Muscle of arm (tissue), 12 donors: Measurements from ENCODE around the gene CEACAM19. TPM values are rescaled to one million over a fixed set of nuclear protein-coding genes. Genes with fewer than 3 reads are reported as not detected.
A peak's percentile ranks its signal among the peaks of the same experiment; 100 is the strongest.

ENCODE experiments used
- DNase-seq: peaks from one replicate; pipeline ENCODE4 v3.0.0-alpha.2; 2013
- polyA plus RNA-seq, 12 donors: library from polyadenylated mRNA; unstranded; fragments of 120-200 nt; gene quantifications; one replicate each; pipeline ENCODE4 v1.2.1, GENCODE V29; 2013; ENCODE audit not compliant: insufficient read length in 12 of 12

Gene CEACAM19
- polyA plus RNA-seq, 12 donors, result 4.4 to 13.3 (median 8.3) TPM; not detected in 1

DNA sequence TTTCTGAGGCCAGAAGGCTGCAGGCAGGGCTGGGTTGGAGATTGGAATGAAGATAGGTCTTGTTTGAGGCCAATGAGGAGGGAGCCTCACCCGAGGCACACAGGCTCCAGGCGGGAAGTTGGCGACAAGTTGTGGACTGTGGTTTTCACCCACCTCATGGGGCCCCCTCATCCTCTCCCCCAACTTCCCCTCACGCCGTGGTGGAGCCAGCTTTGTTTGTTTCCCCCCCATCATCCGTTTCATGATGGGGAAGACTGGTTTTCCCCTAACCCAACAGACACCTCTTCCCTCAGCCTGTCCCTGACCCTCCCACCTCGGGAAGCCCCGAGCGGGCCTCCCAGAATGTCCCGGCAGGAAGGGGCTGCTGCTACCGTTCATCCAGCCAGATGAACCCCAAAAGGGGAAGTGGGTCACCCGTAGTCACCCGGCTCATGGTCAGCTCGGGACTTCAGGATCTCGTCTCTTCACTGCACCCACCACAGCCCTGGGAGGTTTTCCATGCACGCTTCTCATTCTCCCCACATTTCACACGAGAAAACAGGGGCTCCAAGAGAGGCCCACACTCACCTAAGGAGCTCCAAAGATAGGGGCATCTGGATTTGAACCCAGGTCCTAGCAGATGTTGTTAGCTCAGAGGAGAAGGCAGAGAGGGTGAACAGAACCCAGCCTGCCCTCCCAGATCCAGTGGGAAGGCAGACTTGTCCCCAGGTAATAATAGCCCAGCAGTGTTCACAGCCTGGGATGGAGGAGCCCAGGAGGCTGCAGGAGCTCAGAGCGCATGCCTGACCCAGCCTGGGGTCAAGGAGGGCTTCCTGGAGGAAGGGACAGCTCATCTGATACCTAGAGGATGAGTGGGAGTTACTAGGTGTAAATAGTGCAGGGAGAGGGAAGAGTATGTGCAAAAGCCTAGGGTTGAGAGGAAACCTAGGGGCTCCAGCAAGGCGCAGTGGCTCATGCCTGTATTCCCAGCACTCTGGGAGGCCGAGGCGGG lies 51.1 kb downstream of the CEACAM19 start:
- DNase-seq, result no peak

DNA sequence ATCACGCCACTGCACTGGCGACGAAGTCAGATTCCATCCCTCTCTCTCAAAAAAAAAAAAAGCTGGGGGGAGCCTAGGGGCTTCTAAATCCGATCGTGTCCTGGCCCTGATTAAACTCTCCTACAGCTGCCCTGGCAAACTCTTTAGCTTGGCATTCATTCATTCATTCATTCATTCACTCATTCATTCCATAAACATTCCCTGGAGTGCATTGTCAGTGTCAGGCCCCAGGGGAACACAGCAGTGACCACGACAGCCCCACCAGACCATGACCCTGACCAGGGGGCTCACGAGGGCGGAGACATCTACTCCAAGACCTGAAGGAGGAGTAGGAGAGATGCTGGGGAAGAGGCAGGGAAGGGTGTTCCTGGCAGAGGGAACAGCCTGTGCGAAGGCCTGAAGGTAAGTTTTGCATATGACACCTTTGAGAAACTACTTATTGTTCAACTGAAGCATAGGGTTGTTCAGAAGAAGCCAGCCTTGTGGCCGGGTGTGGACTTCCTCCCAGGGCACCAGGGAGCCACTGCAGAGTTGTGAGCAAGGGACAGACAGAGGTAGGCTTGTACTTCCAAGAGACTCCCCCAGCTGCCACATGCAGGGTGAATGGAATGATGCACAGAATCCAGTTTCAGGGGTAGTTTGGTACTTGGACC lies 52.1 kb downstream of the CEACAM19 start:
- DNase-seq, result no peak

DNA sequence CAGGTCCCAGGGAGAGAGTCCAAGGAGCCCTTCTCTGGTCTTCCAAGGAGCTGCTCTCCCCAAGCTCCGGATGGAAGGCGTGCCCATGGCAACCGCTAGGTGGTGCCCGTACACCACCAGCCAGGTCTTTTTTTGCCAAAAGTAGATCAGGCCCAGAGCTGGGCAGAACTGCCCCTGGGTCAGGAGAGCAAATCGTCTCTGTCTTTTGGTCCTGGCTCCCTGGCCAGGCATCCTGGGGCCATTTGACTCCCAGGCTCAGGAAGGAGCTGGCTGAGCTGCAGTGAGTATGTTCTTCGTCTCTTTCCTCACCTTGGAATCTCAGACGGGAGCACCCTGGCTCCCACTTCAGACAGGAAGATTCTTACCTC lies 52.7 kb downstream of the CEACAM19 start:
- DNase-seq, result peak; percentile 82

DNA sequence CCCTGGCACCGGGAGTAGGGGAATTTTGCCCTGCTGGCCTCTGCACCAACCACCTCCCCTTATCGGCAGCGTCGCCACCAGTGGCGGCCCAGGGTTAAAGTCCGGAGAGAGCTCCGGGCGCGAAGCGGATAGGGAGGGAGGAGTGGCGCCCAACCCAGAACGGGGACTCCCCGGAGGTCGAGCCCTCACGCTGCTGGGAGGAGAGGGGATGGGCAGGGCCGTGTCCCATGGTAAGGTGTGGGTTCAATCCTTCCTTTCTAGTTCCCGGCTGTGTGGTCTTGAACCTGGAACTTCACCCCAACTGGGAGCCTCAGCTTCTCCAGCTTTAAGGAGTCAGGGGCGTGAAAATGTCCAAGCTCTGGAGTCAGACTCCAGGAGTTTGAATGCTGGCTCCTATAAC lies 54.0 kb downstream of the CEACAM19 start:
- DNase-seq, result no peak

DNA sequence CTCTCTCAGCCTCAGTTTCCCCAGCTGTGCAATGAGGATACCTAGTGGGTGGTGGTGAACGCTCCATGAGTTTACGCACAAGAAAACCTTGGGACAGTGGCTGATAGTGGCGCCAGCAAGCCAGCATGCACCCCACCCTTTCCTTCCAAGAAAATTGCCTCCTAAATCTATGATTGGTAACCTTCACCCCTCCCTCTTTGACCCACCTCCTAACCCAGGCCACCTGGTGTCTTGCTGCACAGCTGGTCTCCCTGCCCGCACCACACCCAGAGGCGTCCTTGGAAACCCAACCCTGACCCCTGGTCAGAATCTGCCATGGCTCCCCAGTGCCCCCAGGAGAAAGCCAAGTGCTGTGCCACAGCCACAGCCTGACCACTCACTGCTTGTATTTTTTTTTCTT lies 54.4 kb downstream of the CEACAM19 start:
- DNase-seq, result no peak

DNA sequence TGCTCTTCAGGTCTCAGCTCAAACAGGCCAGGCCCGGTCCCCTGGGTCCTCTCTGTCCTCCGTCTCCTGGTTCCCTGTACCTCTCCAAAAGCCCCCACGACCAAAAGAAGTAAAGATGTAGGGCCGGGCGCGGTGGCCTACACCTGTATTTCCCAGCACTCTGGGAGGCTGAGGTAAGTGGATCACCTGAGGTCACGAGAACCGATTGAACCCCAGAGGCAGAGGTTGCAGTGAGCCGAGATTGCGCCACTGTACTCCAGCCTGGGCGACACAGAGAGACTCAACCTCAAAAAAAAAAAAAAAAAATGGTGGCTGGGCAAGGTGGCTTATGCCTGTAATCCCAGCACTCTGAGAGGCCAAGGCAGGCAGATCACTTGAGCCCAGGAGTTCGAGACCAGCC lies 55.2 kb downstream of the CEACAM19 start:
- DNase-seq, result no peak

DNA sequence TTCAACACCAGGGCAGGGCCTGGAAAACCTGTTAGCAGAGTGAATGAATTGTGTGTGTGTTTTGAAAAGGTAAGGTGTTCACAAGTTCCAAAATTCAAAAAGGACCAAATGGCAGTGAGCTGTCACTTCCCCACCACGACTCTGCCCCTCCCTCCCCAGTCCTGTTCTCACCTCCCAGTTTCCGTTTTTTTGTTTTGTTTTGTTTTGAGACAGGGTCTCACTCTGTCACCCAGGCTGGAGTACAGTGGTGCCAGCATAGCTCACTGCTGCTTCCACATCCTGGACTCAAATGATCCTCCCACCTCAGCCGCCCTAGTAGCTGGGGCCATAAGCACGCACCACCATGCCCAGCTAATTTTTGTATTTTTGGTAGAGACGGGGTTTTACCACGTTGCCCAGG lies 56.9 kb downstream of the CEACAM19 start:
- DNase-seq, result no peak

DNA sequence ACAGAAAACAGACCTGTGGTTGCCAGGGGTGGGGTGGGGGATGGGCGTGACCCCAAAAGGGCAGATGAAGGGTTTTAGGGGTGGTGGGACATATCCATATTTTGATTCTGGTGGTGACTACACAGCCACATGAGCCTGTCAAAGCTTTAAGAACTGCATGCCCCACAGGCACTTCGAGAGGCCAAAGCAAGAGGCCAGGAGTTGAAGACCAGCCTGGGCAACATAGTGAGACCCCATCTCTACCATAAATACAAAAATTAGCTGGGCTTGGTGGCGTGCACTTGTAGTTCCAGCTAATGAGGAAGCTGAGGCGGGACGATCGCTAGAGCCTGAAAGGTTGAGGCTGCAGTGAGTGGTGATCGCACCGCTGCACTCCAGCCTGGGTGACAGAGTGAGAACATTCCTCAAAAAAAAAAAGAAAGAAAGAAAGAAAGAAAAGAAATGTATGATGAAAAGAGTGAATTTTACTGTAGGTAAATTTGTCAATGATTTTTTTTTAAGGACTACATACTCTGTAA lies 58.3 kb downstream of the CEACAM19 start:
- DNase-seq, result no peak

DNA sequence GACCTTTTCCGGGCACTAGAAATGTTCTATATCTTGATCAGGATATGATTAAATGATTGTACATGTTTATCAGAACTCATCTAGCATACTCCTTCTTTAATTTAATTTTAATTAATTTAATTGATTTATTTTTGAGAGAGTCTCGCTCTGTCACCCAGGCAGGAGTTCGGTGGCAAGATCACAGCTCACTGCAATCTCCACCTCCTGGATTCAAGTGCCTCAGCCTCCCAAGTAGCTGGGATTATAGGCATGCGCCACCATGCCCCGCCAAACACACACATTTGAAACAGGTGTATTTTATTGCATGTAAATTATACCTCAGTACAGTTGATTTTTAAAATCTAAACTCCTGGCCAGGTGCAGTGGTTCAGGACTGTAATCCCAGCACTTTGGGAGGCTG lies 59.8 kb downstream of the CEACAM19 start:
- no peak for DNase-seq

DNA sequence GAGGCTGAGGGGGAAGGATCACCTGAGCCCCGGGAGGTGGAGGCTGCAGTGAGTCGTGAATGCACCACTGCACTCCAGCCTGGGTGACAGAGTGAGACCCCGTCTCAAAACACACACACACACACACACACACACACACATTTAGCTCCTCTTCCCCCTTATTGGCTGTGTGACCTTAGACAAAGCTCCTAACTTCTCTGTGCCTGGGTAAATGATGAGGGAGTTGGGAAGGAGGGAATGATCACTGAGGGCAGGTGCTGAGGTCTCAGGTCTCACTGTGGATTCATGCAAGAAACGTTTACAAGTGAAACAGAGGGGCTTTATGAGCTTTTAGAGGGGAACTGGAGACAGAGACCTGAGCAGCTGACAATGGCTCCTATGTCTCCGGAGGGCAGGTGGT lies 60.3 kb downstream of the CEACAM19 start:
- no peak for DNase-seq

DNA sequence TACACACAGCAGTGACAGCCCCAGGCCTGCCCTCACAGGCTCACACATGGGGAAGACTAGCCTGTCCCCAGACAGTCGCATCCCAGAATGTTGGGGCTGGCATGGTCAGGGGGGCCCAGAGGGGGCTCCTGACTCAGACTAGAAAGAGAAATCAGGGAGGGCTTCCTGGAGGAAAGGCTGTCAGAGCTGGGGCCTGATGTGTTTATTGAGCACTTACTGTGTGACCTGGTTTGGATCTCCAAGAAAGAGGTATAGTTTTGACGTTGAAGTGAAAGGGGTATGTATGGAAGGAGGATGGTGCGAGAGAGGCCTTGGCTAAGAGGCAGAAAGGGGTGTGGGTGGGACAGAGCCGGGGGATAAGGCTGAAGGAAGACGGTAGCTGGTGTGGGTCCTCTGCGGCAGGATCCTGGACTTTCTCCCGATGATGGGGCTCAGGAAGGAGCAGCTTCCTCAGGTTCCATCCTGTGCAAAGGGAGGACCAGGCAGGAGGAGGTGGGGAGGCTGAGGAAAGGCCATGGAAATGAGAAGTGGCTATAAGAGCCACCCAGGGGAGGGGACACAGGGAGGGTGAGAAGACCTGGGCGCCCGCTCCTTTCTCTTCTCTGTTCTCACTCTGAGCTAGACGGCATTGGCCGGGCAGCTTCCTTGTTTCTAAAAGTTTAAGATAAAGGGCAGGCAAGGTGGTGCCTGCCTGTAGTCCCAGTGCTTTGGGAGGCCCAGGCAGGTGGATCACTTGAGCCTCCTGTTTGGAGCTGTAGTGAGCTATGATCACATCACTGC lies 61.1 kb downstream of the CEACAM19 start:
- no peak for DNase-seq

Other genes starting within 250 kb of the CEACAM19 start
- gene ZNF229, start 223.0 kb upstream of the CEACAM19 start, polyA plus RNA-seq, result 1 to 10 TPM in 11 of 12 donors, not detected in 1; 5.5 to 8.6 (median 6.3) TPM
- 10 to 100 TPM in 1 of 12 donors, 1 to 10 TPM in 9, not detected in 2; 6.6 to 10.1 (median 7.7) TPM for gene ZNF180, start 171.0 kb upstream of the CEACAM19 start, polyA plus RNA-seq
- not detected for gene CEACAM20, start 141.8 kb upstream of the CEACAM19 start, polyA plus RNA-seq
- gene IGSF23, start 57.9 kb upstream of the CEACAM19 start, polyA plus RNA-seq, result not detected
- gene PVR, start 27.6 kb upstream of the CEACAM19 start, polyA plus RNA-seq, result 10 to 100 TPM in 11 of 12 donors, not detected in 1; 19.4 to 28.7 (median 21.1) TPM
- under 1 TPM in 9 of 12 donors, not detected in 3; 0.26 to 0.89 (median 0.53) TPM for gene CEACAM16, start 27.7 kb downstream of the CEACAM19 start, polyA plus RNA-seq
- 10 to 100 TPM in 5 of 12 donors, 1 to 10 TPM in 6, not detected in 1; 8.4 to 25.4 (median 9.6) TPM for gene BCL3, start 77.2 kb downstream of the CEACAM19 start, polyA plus RNA-seq
- gene CBLC, start 106.4 kb downstream of the CEACAM19 start, polyA plus RNA-seq, result 1 to 10 TPM in 3 of 12 donors, under 1 TPM in 4, not detected in 5; 0.11 to 9.9 (median 0.18) TPM
- 100 to 1,000 TPM in 11 of 12 donors, not detected in 1; 113 to 274 (median 169) TPM for gene BCAM, start 137.6 kb downstream of the CEACAM19 start, polyA plus RNA-seq
- gene NECTIN2, start 174.8 kb downstream of the CEACAM19 start, polyA plus RNA-seq, result 10 to 100 TPM in 11 of 12 donors, not detected in 1; 32.7 to 96.2 (median 44.5) TPM
- 10 to 100 TPM in 11 of 12 donors, not detected in 1; 24.1 to 49.4 (median 30.2) TPM for gene TOMM40, start 219.8 kb downstream of the CEACAM19 start, polyA plus RNA-seq
- 10 to 100 TPM in 11 of 12 donors, not detected in 1; 20.6 to 69.6 (median 36.6) TPM for gene APOE, start 234.3 kb downstream of the CEACAM19 start, polyA plus RNA-seq
- gene APOC1, start 243.1 kb downstream of the CEACAM19 start, polyA plus RNA-seq, result 10 to 100 TPM in 10 of 12 donors, 1 to 10 TPM in 1, not detected in 1; 7.9 to 62.6 (median 15.9) TPM